HepG2 (cell line): ENCODE results near the gene MBTD1. TPM values are rescaled to one million over a fixed set of nuclear protein-coding genes. Genes with fewer than 3 reads are reported as not detected.

ENCODE experiments used
- ATAC-seq: fragments of 200-7000 bp; cut with Tn5 transposase; 3 replicates; pipeline ENCODE4 v1.9.1; 2020; ENCODE audit warnings: mild to moderate bottlenecking, moderate library complexity
- BruUV-seq: library from RNA; stranded (reverse); fragments of 400-500 nt; replicated peaks from 2 replicates; lab custom pipeline; 2021; lab: Mats Ljungman, UMichigan
- CTCF ChIA-PET: fragments of 300-600 bp; formaldehyde crosslinking; extraction: SDS; loops from one replicate; lab custom pipeline; 2021; ENCODE audit warnings: low total read pairs, inconsistent platforms, low intra/inter-chr PET ratio; lab: Yijun Ruan, JAX
- POLR2A ChIA-PET: fragments of 350-600 bp; sonication (Branson Sonifier 250); formaldehyde crosslinking; loops from one replicate; lab custom pipeline; 2020; ENCODE audit warnings: antibody characterized with exemption, inconsistent platforms; lab: Yijun Ruan, JAX
- DNase-seq: peaks from one replicate; pipeline ENCODE4 v3.0.0-alpha.2; 2015; ENCODE audit warnings: low spot score
- FAIRE-seq: peaks from 3 replicates; lab custom pipeline; 2011; peaks lifted over from hg19 to GRCh38; lab: Jason Lieb, UNC
- H2AFZ ChIP-seq: one replicate; pipeline ENCODE4 v1.6.1; 2011; ENCODE audit warnings: low read length, inconsistent platforms
- H3K27ac ChIP-seq: fragments of 300-600 bp; 3 replicates; pipeline ENCODE4 v1.8.0; 2011; ENCODE audit warnings: mixed run types, mild to moderate bottlenecking, mixed read lengths, low read length, inconsistent platforms; ENCODE audit not compliant: insufficient read depth; ENCODE audit errors: extremely low read length
- H3K27me3 ChIP-seq, 2 experiments: fragments of 200-600 bp in 1 of 2; 2 replicates in 1 of 2; 3 replicates in 1 of 2; pipeline versions ENCODE4 v1.6.0 to v1.8.0; 2011; ENCODE audit warnings: low read length in 2 of 2, mild to moderate bottlenecking in 2 of 2, moderate library complexity in 2 of 2, inconsistent platforms in 1 of 2; ENCODE audit not compliant: insufficient read depth in 2 of 2, control insufficient read depth in 1 of 2
- H3K36me3 ChIP-seq, 2 experiments: fragments of 200-600 bp in 1 of 2; replicated peaks in 1 of 2; 2 replicates in 1 of 2; 3 replicates in 1 of 2; pipeline versions ENCODE4 v1.5.1 to v1.8.0; 2011; ENCODE audit warnings: low read length in 2 of 2, inconsistent platforms in 1 of 2; ENCODE audit not compliant: insufficient read depth in 2 of 2, control insufficient read depth in 1 of 2
- H3K4me1 ChIP-seq: 2 replicates; pipeline ENCODE4 v1.5.1; 2012; ENCODE audit warnings: low read length, inconsistent platforms; ENCODE audit not compliant: insufficient read depth
- H3K4me2 ChIP-seq: 2 replicates; pipeline ENCODE4 v1.6.0; 2011; ENCODE audit warnings: low read depth, low read length, inconsistent platforms
- H3K4me3 ChIP-seq, 3 experiments: fragments of 200-600 bp in 1 of 3; sonication (generic), shearing (Covaris generic) in 1 of 3; replicated peaks in 1 of 3; 2 replicates each; pipeline ENCODE4 v1.5.1; 2011 to 2016; ENCODE audit warnings: low read length in 3 of 3, inconsistent platforms in 2 of 3, low read depth in 2 of 3, mild to moderate bottlenecking in 2 of 3, control low read depth in 1 of 3, mixed read lengths in 1 of 3; ENCODE audit not compliant: insufficient read depth in 1 of 3
- H3K79me2 ChIP-seq: one replicate; pipeline ENCODE4 v1.6.1; 2011; ENCODE audit warnings: low read length, inconsistent platforms; ENCODE audit not compliant: insufficient read depth
- H3K9ac ChIP-seq: 2 replicates; pipeline ENCODE4 v1.6.0; 2011; ENCODE audit warnings: mild to moderate bottlenecking, low read depth, low read length, inconsistent platforms; ENCODE audit not compliant: insufficient read depth
- H3K9me3 ChIP-seq: 2 replicates; pipeline ENCODE4 v1.5.1; 2012; ENCODE audit warnings: mild to moderate bottlenecking, low read length
- H4K20me1 ChIP-seq: 2 replicates; pipeline ENCODE4 v1.6.0; 2011; ENCODE audit warnings: inconsistent platforms, mild to moderate bottlenecking, low read length, moderate library complexity; ENCODE audit not compliant: insufficient read depth
- AHR ChIP-seq: IDR thresholded peaks from 2 replicates; pipeline ENCODE4 v1.6.1; 2018; ENCODE audit warnings: missing genetic modification reagents, missing compliant biosample characterization
- CBX2 ChIP-seq, 2 experiments: fragments of 200-600 bp in 1 of 2; sonication (generic); formaldehyde crosslinking in 1 of 2; IDR thresholded peaks; 2 replicates each; pipeline versions ENCODE4 v1.7.0 to v1.8.1; 2018 to 2022; ENCODE audit warnings: low read depth in 2 of 2, low read length in 1 of 2, mild to moderate bottlenecking in 1 of 2, missing genetic modification reagents in 1 of 2
- ELF4 ChIP-seq: sonication (generic); formaldehyde crosslinking; IDR thresholded peaks from 2 replicates; pipeline ENCODE4 v1.5.0; 2020; ENCODE audit warnings: missing genetic modification reagents, mild to moderate bottlenecking, moderate library complexity, borderline replicate concordance
- HNRNPH1 ChIP-seq: fragments of 200-400 bp; formaldehyde crosslinking; optimal IDR thresholded peaks from 2 replicates; pipeline ENCODE3; 2017; ENCODE audit warnings: mild to moderate bottlenecking, low read depth, low read length
- HNRNPK ChIP-seq: fragments of 200-400 bp; formaldehyde crosslinking; IDR thresholded peaks from 2 replicates; pipeline ENCODE4 v1.6.1; 2018; ENCODE audit warnings: low read length, low read depth, moderate library complexity, mild to moderate bottlenecking; ENCODE audit not compliant: poor library complexity, severe bottlenecking
- PHF8 ChIP-seq: sonication (generic); formaldehyde crosslinking; IDR thresholded peaks from 2 replicates; pipeline ENCODE4 v1.5.0; 2020; ENCODE audit warnings: missing genetic modification reagents
- POLR2A ChIP-seq, 2 experiments: IDR thresholded peaks; 2 replicates each; pipeline ENCODE4 v1.6.1; 2011; ENCODE audit warnings: low read depth in 2 of 2, low read length in 2 of 2, mild to moderate bottlenecking in 1 of 2, moderate library complexity in 1 of 2; ENCODE audit not compliant: insufficient read depth in 1 of 2
- STAT6 ChIP-seq: sonication (generic); formaldehyde crosslinking; IDR thresholded peaks from 2 replicates; pipeline ENCODE4 v1.4.0; 2020; ENCODE audit warnings: missing genetic modification reagents, mild to moderate bottlenecking, borderline replicate concordance
- ZBTB49 ChIP-seq: sonication (generic); formaldehyde crosslinking; IDR thresholded peaks from 2 replicates; pipeline ENCODE4 v1.4.0; 2020; ENCODE audit warnings: missing genetic modification reagents, borderline replicate concordance
- ZNF367 ChIP-seq: sonication (generic); formaldehyde crosslinking; IDR thresholded peaks from 2 replicates; pipeline ENCODE4 v1.4.0; 2020; ENCODE audit warnings: missing genetic modification reagents, borderline replicate concordance
- ZNF552 ChIP-seq: sonication (generic); formaldehyde crosslinking; IDR thresholded peaks from 2 replicates; pipeline ENCODE4 v1.9.0; 2022; ENCODE audit warnings: missing genetic modification reagents, mild to moderate bottlenecking, borderline replicate concordance
- WGBS: methylation state at CpG from one replicate; pipeline ENCODE4 v1.1.6; 2017; ENCODE audit warnings: low lambda C conversion rate; 5-methylcytosine and 5-hydroxymethylcytosine counted together
- in situ Hi-C: cut with HindIII; loops from 2 replicates; pipeline ENCODE4 v1.10.0; 2017; ENCODE audit warnings: low pct_unique_long_range_greater_than_20kb; ENCODE audit not compliant: extremely low pct_ligation_motif_present
- intact Hi-C: fragments of 100-400 bp; cut with micrococcal nuclease; formaldehyde crosslinking; loops from one replicate; pipeline ENCODE4 v1.10.0; 2022; ENCODE audit not compliant: unreplicated experiment
- polyA plus RNA-seq, 8 experiments: library from polyadenylated mRNA; depleted of rRNA in 3 of 8; stranded (reverse) in 7 of 8; unstranded in 1 of 8; fragments of >200 nt; fragmentation: Illumina TruSeq in 4 of 8; extraction: Trizol in 4 of 8; gene quantifications; 2 replicates each; pipeline versions ENCODE4 v1.2.1 to v1.2.3, GENCODE V29; 2011 to 2016; ENCODE audit warnings: low read depth in 4 of 8, missing spikeins in 1 of 8, mixed read lengths in 1 of 8; ENCODE audit not compliant: insufficient read depth in 1 of 8
- total RNA-seq, 5 experiments: library from RNA; depleted of rRNA; stranded (reverse); fragments of >200 nt; fragmentation: Illumina TruSeq; extraction: Trizol; gene quantifications; 2 replicates each; pipeline ENCODE4 v1.2.3, GENCODE V29; 2016; ENCODE audit warnings: low read depth in 1 of 5

The MBTD1 gene
- total and polyA plus RNA-seq, 2 of the 13 experiments (the other 11 are each of a cell fraction or from before 2014, with no cell fraction given), result 20.9 TPM

- peaks cover 22% of the 10 kb centered on the region for H3K79me2 ChIP-seq
- no peak overlapping the region for H2AFZ ChIP-seq
- 90% methylated on average over 3 of the region's 3 CpGs for WGBS
- no peaks in the 10 kb centered on the region for H3K9me3 ChIP-seq
- no peak overlapping the region for H3K27ac ChIP-seq
- H3K27me3 ChIP-seq, result no peaks in the 10 kb centered on the region
- peaks cover 24 to 63% of the 10 kb centered on the region in 2 experiments for H3K36me3 ChIP-seq
- ChIA-PET POLR2A (interaction anchor here (5.3 kb wide), 1 partner anchor 7 kb away, joined by 43 read pairs; the partner anchor contains the start of gene NME1), CTCF (no interaction called here)
- DNase-seq (no peak), ATAC-seq (no peak), FAIRE-seq (no peak)
- intact Hi-C loops, result no loop called here
- no peak overlapping the region for H3K9ac ChIP-seq
- no peak overlapping the region for H3K4me3 ChIP-seq
- H4K20me1 ChIP-seq, result no peaks in the 10 kb centered on the region
- TF ChIP-seq AHR (CRISPR knock-in tag), result no peak
- TF ChIP-seq ELF4 (CRISPR knock-in tag), result no peak
- TF ChIP-seq HNRNPH1, result no peak
- TF ChIP-seq CBX2 (IDR thresholded peaks at IDR 0.05; ENCODE audit: low read depth, low read length), result no peak
- no peak for TF ChIP-seq CBX2 (CRISPR knock-in tag; IDR thresholded peaks at IDR 0.05; ENCODE audit: low read depth)
- TF ChIP-seq ZNF552, result no peak
- no peak for TF ChIP-seq POLR2A (IDR thresholded peaks at IDR 0.05; ENCODE audit: insufficient read depth in 1 of 2, low read depth in 2 of 2, low read length in 2 of 2)
- TF ChIP-seq ZNF367, result no peak
- no peak for TF ChIP-seq STAT6 (CRISPR knock-in tag)
- no peak for TF ChIP-seq ZBTB49 (CRISPR knock-in tag)
- no peak for TF ChIP-seq PHF8 (CRISPR knock-in tag)
- no peak for TF ChIP-seq HNRNPK
- H3K4me2 ChIP-seq, result no peak overlapping the region
- BruUV-seq, result no TSS peak
- peaks cover 13% of the 10 kb centered on the region for H3K4me1 ChIP-seq
- in situ Hi-C loops, result no loop called here
Observed at GRCh38 chr17:51161541-51161940, 98.3 kb downstream of the MBTD1 start.
